Measurements from ENCODE around the gene CUL2.
"Not testable (repeated sequence)": the region's sequence is repeated elsewhere in the genome, so short reads cannot be mapped to it uniquely, and the experiment has no call there.

CUL2 gene

GRCh38 chr10:34974364-34975065, 115.6 kb downstream of the CUL2 start:
- DNase-seq: not testable (repeated sequence)

DNA sequence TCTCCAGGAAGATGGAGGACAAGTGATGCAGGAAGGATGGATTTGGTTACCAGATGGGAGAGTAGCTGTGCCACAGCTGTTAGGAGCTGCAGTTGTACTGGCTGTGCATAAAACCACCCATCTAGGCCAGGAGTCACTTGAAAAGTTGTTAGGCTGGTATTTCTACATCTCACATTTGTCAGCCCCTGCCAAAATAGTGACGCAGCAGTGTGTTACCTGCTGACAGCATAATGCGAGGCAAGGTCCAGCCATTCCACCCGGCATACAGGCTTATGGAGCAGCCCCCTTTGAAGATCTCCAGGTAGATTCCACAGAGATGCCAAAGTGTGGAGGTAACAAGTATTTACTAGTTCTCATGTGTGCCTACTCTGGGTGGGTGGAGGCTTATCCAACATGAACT, 116.4 kb downstream of the CUL2 start:
- not testable (repeated sequence) for DNase-seq

GRCh38 chr10:34973121-34973520, 117.0 kb downstream of the CUL2 start:
- not testable (repeated sequence) for DNase-seq

DNA sequence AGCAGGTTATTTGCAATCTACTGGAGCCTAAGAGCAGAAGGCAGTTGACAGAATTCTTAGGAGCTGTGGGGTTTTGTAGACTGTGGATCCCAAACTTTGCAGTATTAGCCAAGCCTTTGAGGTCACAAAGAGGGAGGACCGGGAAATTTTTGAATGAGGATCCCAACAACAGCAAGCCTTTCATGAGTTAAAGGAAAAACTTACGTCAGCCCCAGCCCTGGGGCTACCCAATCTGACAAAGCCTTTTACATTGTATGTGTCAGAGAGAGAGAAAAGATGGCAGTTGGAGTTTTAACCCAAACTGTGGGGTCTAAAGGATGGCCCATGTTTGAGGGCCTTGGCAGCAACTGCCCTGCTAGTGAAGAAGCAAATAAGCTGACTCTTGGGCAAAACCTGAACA, 117.5 kb downstream of the CUL2 start:
- not testable (repeated sequence) for DNase-seq

GRCh38 chr10:34971606-34972334, 118.4 kb downstream of the CUL2 start:
- not testable (repeated sequence) for DNase-seq

GRCh38 chr10:34969171-34969570, 121.0 kb downstream of the CUL2 start:
- DNase-seq: no peak

DNA sequence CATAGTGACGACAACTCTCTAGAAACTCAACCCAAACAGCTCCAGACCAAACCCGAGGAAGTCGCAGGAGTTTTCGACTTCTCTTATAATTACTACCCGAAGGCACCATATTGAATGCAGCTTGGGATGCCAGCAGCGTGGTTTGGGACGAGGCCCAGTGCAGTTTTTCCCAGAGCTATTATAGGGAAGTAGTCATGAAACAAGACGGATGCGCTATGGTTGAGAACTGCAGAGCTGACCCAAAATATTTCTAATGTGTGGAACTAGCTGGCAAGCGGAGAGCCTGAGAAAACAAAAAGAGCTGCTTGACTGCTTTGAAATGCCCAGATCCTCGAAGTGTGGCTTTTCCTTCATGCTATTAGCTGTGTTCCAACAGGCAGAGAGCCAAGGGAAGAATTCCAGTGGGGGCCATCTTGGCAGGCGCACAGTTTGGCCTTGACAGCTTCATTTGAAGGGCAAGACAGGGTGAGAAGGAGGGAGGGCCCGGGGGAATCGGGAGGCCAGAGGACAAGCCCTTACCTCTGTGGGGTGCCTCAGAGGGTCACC, 122.7 kb downstream of the CUL2 start:
- DNase-seq: peak; percentile 8 to 41

- DNase-seq: no peak
These were observed 123.7 kb downstream of the CUL2 start for GRCh38 chr10:34966451-34966850.

GRCh38 chr10:34966040-34966439, 124.1 kb downstream of the CUL2 start:
- DNase-seq: no peak

DNA sequence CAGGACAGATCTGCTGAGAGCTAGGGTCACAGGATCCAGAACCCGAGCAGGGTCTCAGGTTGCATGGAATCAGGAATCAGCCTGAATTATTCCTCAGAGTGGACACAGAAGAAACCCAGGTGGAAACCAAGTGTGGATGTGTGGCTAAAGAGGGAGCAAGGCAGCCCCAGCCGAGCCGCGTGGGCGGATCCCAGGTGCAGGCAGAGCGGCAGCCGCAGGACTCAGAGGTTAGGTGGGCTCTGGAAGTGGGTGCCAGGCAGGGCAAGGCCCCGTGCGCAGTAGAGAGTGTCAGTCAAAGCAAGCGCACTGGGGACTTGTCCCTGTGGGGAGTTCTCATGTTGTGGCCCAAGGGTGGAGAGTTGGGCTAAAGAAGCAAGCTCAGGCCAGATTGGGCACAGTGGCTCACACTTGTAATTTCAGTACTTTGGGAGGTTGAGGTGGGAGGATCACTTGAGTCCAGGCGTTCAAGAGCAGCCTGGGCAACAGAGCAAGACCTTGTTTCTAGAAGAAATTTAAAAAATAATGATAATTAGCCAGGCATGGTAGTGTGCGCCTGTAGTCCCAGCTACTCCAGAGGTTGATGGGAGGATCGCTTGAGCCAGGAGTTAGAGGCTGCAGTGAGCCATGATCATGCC, 125.9 kb downstream of the CUL2 start:
- DNase-seq: no peak

GRCh38 chr10:34962866-34963265, 127.3 kb downstream of the CUL2 start:
- no peak for DNase-seq

DNA sequence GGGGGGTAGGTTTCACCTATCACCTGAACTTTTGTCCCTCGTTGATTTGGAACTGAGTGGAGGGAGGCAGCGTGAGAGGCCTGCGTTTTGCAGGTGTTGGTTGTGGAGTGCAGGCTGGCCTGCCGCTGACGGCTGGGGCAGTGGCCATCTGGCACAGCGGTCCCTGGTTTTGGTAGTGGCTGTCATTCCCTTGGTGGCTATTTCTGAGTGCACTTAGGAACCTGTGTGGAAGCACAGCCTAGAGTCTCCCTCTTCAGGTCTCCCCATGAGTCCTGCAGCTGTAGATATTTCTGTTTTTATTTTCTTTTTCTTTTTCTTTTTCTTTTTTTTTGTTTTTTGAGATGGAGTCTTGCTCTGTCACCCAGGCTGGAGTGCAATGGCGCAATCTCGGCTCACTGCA, 129.2 kb downstream of the CUL2 start:
- DNase-seq: peak in 1 of 2 donors; percentile 15

- DNase-seq: no peak
These were observed 130.4 kb downstream of the CUL2 start for GRCh38 chr10:34959786-34960185.

DNA sequence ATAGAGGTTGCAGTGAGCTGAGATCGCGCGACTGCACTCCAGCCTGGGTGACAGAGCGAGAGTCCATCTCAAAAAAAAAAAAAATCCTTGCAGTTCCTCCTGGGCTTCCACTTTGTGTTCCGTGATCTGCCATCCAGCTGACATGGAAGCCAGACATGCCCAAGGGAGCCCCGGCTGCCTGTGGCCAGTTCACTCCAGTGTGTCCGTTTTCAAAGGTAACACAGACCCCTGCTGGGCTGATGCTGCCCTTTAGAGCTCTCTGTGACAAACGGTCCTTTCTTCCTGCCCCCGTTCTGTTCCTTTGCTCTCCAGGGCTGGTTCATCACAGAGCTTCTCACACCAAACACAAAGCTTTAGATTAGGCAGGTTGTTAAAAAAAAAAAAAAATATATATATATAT, 130.8 kb downstream of the CUL2 start:
- no peak for DNase-seq
